Measurements from ENCODE around the gene PRKCD. TPM values are rescaled to one million over a fixed set of nuclear protein-coding genes. Genes with fewer than 3 reads are reported as not detected.

PRKCD gene
- total and polyA plus RNA-seq, 5 donors from 2014 or later = 13.6 to 33.6 (median 16.8) TPM

GRCh38 chr3:53181024-53181371 lies 20.0 kb downstream of the PRKCD start:
- H3K36me3 ChIP-seq (ENCODE audit: control insufficient read depth, insufficient read depth, low read length) = peaks cover 62% of the 10 kb centered on the region
- no peaks in the 10 kb centered on the region for H3K27me3 ChIP-seq (ENCODE audit: control insufficient read depth, insufficient read depth, low read length)
- H3K4me1 ChIP-seq (ENCODE audit: control insufficient read depth, insufficient read depth, low read length, poor library complexity, severe bottlenecking) = no peaks in the 10 kb centered on the region
- DNase-seq (no peak), ATAC-seq (ENCODE audit: low read depth in 2 of 2) (no peak)
- Mint-ChIP-seq H3K36me3 (peaks cover 14% of the 10 kb centered on the region), H3K4me3 (no peak overlapping the region), H3K9me3 (no peaks in the 10 kb centered on the region), H3K4me1 (no peaks in the 10 kb centered on the region), H3K27ac (no peak overlapping the region), H3K27me3 (no peaks in the 10 kb centered on the region)
- no peak overlapping the region for H3K4me3 ChIP-seq (ENCODE audit: low read depth, low read length)
- H3K9me3 ChIP-seq (ENCODE audit: control insufficient read depth in 2 of 2, low read length in 2 of 2) = no peaks in the 10 kb centered on the region
- H3K27ac ChIP-seq (ENCODE audit: insufficient read depth, low read length, poor library complexity, severe bottlenecking) = no peak overlapping the region

- Mint-ChIP-seq H3K9me3 (no peaks in the 10 kb centered on the region), H3K36me3 (peaks cover 14% of the 10 kb centered on the region), H3K4me3 (no peak overlapping the region), H3K4me1 (no peaks in the 10 kb centered on the region), H3K27ac (no peak overlapping the region), H3K27me3 (no peaks in the 10 kb centered on the region)
- no peak for DNase-seq
- H3K4me1 ChIP-seq (ENCODE audit: control insufficient read depth, insufficient read depth, low read length, poor library complexity, severe bottlenecking) = no peaks in the 10 kb centered on the region
- no peak for ATAC-seq (ENCODE audit: low read depth in 2 of 2)
- H3K4me3 ChIP-seq (ENCODE audit: low read depth, low read length) = no peak overlapping the region
- H3K9me3 ChIP-seq (ENCODE audit: control insufficient read depth in 2 of 2, low read length in 2 of 2) = no peaks in the 10 kb centered on the region
- H3K36me3 ChIP-seq (ENCODE audit: control insufficient read depth, insufficient read depth, low read length) = peaks cover 67% of the 10 kb centered on the region
- no peak overlapping the region for H3K27ac ChIP-seq (ENCODE audit: insufficient read depth, low read length, poor library complexity, severe bottlenecking)
- H3K27me3 ChIP-seq (ENCODE audit: control insufficient read depth, insufficient read depth, low read length) = no peaks in the 10 kb centered on the region
Measured at GRCh38 chr3:53181528-53181927, 20.5 kb downstream of the PRKCD start.

GRCh38 chr3:53182764-53183355 lies 21.9 kb downstream of the PRKCD start:
- H3K27ac ChIP-seq (ENCODE audit: insufficient read depth, low read length, poor library complexity, severe bottlenecking) = no peak overlapping the region
- H3K9me3 ChIP-seq (ENCODE audit: control insufficient read depth in 2 of 2, low read length in 2 of 2) = no peaks in the 10 kb centered on the region
- no peak for ATAC-seq (ENCODE audit: low read depth in 2 of 2)
- no peaks in the 10 kb centered on the region for H3K27me3 ChIP-seq (ENCODE audit: control insufficient read depth, insufficient read depth, low read length)
- no peak for DNase-seq
- H3K4me3 Mint-ChIP-seq = no peak overlapping the region
- H3K36me3 ChIP-seq (ENCODE audit: control insufficient read depth, insufficient read depth, low read length) = peaks cover 76% of the 10 kb centered on the region
- H3K9me3 Mint-ChIP-seq = no peaks in the 10 kb centered on the region
- peaks cover 18% of the 10 kb centered on the region for H3K36me3 Mint-ChIP-seq
- H3K4me3 ChIP-seq (ENCODE audit: low read depth, low read length) = no peak overlapping the region
- no peaks in the 10 kb centered on the region for H3K4me1 Mint-ChIP-seq
- no peaks in the 10 kb centered on the region for H3K27me3 Mint-ChIP-seq
- H3K27ac Mint-ChIP-seq = peak overlapping the region in 1 of 3 donors; percentile 59
- no peaks in the 10 kb centered on the region for H3K4me1 ChIP-seq (ENCODE audit: control insufficient read depth, insufficient read depth, low read length, poor library complexity, severe bottlenecking)

- H3K4me3 ChIP-seq (ENCODE audit: low read depth, low read length) = no peak overlapping the region
- H3K27me3 Mint-ChIP-seq = no peaks in the 10 kb centered on the region
- H3K36me3 ChIP-seq (ENCODE audit: control insufficient read depth, insufficient read depth, low read length) = peaks cover 79% of the 10 kb centered on the region
- DNase-seq (no peak), ATAC-seq (ENCODE audit: low read depth in 2 of 2) (no peak)
- no peak overlapping the region for H3K4me3 Mint-ChIP-seq
- no peaks in the 10 kb centered on the region for H3K27me3 ChIP-seq (ENCODE audit: control insufficient read depth, insufficient read depth, low read length)
- H3K36me3 Mint-ChIP-seq = peaks cover 18% of the 10 kb centered on the region
- no peak overlapping the region for H3K27ac ChIP-seq (ENCODE audit: insufficient read depth, low read length, poor library complexity, severe bottlenecking)
- H3K9me3 ChIP-seq (ENCODE audit: control insufficient read depth in 2 of 2, low read length in 2 of 2) = no peaks in the 10 kb centered on the region
- H3K4me1 Mint-ChIP-seq = no peaks in the 10 kb centered on the region
- H3K9me3 Mint-ChIP-seq = no peaks in the 10 kb centered on the region
- no peak overlapping the region for H3K27ac Mint-ChIP-seq
- no peaks in the 10 kb centered on the region for H3K4me1 ChIP-seq (ENCODE audit: control insufficient read depth, insufficient read depth, low read length, poor library complexity, severe bottlenecking)
Measured at GRCh38 chr3:53183514-53183913, 22.5 kb downstream of the PRKCD start.

GRCh38 chr3:53184701-53185100 lies 23.7 kb downstream of the PRKCD start:
- peaks cover 10% of the 10 kb centered on the region for H3K36me3 Mint-ChIP-seq
- Histone ChIP-seq H3K9me3 (ENCODE audit: control insufficient read depth in 2 of 2, low read length in 2 of 2) (no peaks in the 10 kb centered on the region), H3K4me1 (ENCODE audit: control insufficient read depth, insufficient read depth, low read length, poor library complexity, severe bottlenecking) (no peaks in the 10 kb centered on the region), H3K36me3 (ENCODE audit: control insufficient read depth, insufficient read depth, low read length) (peaks cover 76% of the 10 kb centered on the region), H3K4me3 (ENCODE audit: low read depth, low read length) (no peak overlapping the region), H3K27ac (ENCODE audit: insufficient read depth, low read length, poor library complexity, severe bottlenecking) (no peak overlapping the region), H3K27me3 (ENCODE audit: control insufficient read depth, insufficient read depth, low read length) (no peaks in the 10 kb centered on the region)
- H3K4me3 Mint-ChIP-seq = no peak overlapping the region
- no peaks in the 10 kb centered on the region for H3K27me3 Mint-ChIP-seq
- no peaks in the 10 kb centered on the region for H3K4me1 Mint-ChIP-seq
- H3K9me3 Mint-ChIP-seq = no peaks in the 10 kb centered on the region
- DNase-seq (no peak), ATAC-seq (ENCODE audit: low read depth in 2 of 2) (no peak)
- H3K27ac Mint-ChIP-seq = no peak overlapping the region

- Mint-ChIP-seq H3K9me3 (no peaks in the 10 kb centered on the region), H3K36me3 (peaks cover 21% of the 10 kb centered on the region), H3K27ac (no peak overlapping the region), H3K4me3 (no peak overlapping the region), H3K4me1 (no peaks in the 10 kb centered on the region), H3K27me3 (no peaks in the 10 kb centered on the region)
- Histone ChIP-seq H3K36me3 (ENCODE audit: control insufficient read depth, insufficient read depth, low read length) (peaks cover 70% of the 10 kb centered on the region), H3K9me3 (ENCODE audit: control insufficient read depth in 2 of 2, low read length in 2 of 2) (no peaks in the 10 kb centered on the region), H3K27me3 (ENCODE audit: control insufficient read depth, insufficient read depth, low read length) (no peaks in the 10 kb centered on the region), H3K27ac (ENCODE audit: insufficient read depth, low read length, poor library complexity, severe bottlenecking) (no peak overlapping the region), H3K4me3 (ENCODE audit: low read depth, low read length) (no peak overlapping the region), H3K4me1 (ENCODE audit: control insufficient read depth, insufficient read depth, low read length, poor library complexity, severe bottlenecking) (no peaks in the 10 kb centered on the region)
- DNase-seq (no peak), ATAC-seq (ENCODE audit: low read depth in 2 of 2) (no peak)
Measured at GRCh38 chr3:53185761-53186465, 24.9 kb downstream of the PRKCD start.

- no peaks in the 10 kb centered on the region for H3K4me1 ChIP-seq (ENCODE audit: control insufficient read depth, insufficient read depth, low read length, poor library complexity, severe bottlenecking)
- H3K27ac ChIP-seq (ENCODE audit: insufficient read depth, low read length, poor library complexity, severe bottlenecking) = no peak overlapping the region
- H3K9me3 ChIP-seq (ENCODE audit: control insufficient read depth in 2 of 2, low read length in 2 of 2) = no peaks in the 10 kb centered on the region
- H3K36me3 ChIP-seq (ENCODE audit: control insufficient read depth, insufficient read depth, low read length) = peaks cover 67% of the 10 kb centered on the region
- no peak overlapping the region for H3K27ac Mint-ChIP-seq
- DNase-seq (no peak), ATAC-seq (ENCODE audit: low read depth in 2 of 2) (no peak)
- no peaks in the 10 kb centered on the region for H3K4me1 Mint-ChIP-seq
- H3K27me3 Mint-ChIP-seq = no peaks in the 10 kb centered on the region
- H3K4me3 Mint-ChIP-seq = no peak overlapping the region
- no peaks in the 10 kb centered on the region for H3K27me3 ChIP-seq (ENCODE audit: control insufficient read depth, insufficient read depth, low read length)
- H3K4me3 ChIP-seq (ENCODE audit: low read depth, low read length) = no peak overlapping the region
- peaks cover 22% of the 10 kb centered on the region for H3K36me3 Mint-ChIP-seq
- H3K9me3 Mint-ChIP-seq = no peaks in the 10 kb centered on the region
Measured at GRCh38 chr3:53186726-53187125, 25.7 kb downstream of the PRKCD start.

GRCh38 chr3:53187430-53187829 lies 26.4 kb downstream of the PRKCD start:
- no peaks in the 10 kb centered on the region for H3K4me1 Mint-ChIP-seq
- Histone ChIP-seq H3K4me3 (ENCODE audit: low read depth, low read length) (no peak overlapping the region), H3K9me3 (ENCODE audit: control insufficient read depth in 2 of 2, low read length in 2 of 2) (no peaks in the 10 kb centered on the region), H3K27ac (ENCODE audit: insufficient read depth, low read length, poor library complexity, severe bottlenecking) (no peak overlapping the region), H3K4me1 (ENCODE audit: control insufficient read depth, insufficient read depth, low read length, poor library complexity, severe bottlenecking) (no peaks in the 10 kb centered on the region), H3K27me3 (ENCODE audit: control insufficient read depth, insufficient read depth, low read length) (no peaks in the 10 kb centered on the region), H3K36me3 (ENCODE audit: control insufficient read depth, insufficient read depth, low read length) (peaks cover 67% of the 10 kb centered on the region)
- H3K9me3 Mint-ChIP-seq = no peaks in the 10 kb centered on the region
- no peak for ATAC-seq (ENCODE audit: low read depth in 2 of 2)
- H3K27ac Mint-ChIP-seq = no peak overlapping the region
- no peak for DNase-seq
- no peak overlapping the region for H3K4me3 Mint-ChIP-seq
- no peaks in the 10 kb centered on the region for H3K27me3 Mint-ChIP-seq
- H3K36me3 Mint-ChIP-seq = peaks cover 26% of the 10 kb centered on the region
